NCI-H524 treated with DMSO at 0.1 percent for 48 hours (cell line): Measurements from ENCODE around the gene ENOX2.

ENCODE experiments used
- DNase-seq: peaks from one replicate; lab custom pipeline; 2025; lab: John Stamatoyannopoulos, UW

ENOX2 gene

GRCh38 chrX:130699618-130700017 is 203.4 kb downstream of the ENOX2 start:
- DNase-seq: no peak

GRCh38 chrX:130696542-130696941 is 206.5 kb downstream of the ENOX2 start:
- no peak for DNase-seq

GRCh38 chrX:130695931-130696330 is 207.1 kb downstream of the ENOX2 start:
- no peak for DNase-seq

- no peak for DNase-seq
These were observed 208.0 kb downstream of the ENOX2 start for GRCh38 chrX:130694983-130695382.

GRCh38 chrX:130691576-130691975 is 211.4 kb downstream of the ENOX2 start:
- no peak for DNase-seq

GRCh38 chrX:130688360-130688759 is 214.6 kb downstream of the ENOX2 start:
- no peak for DNase-seq

- DNase-seq: no peak
These were observed 220.0 kb downstream of the ENOX2 start for GRCh38 chrX:130682990-130683389.

GRCh38 chrX:130680164-130681035 is 222.6 kb downstream of the ENOX2 start:
- no peak for DNase-seq

- DNase-seq: no peak
These were observed 226.1 kb downstream of the ENOX2 start for GRCh38 chrX:130676861-130677260.

GRCh38 chrX:130672214-130672613 is 230.8 kb downstream of the ENOX2 start:
- DNase-seq: no peak

- DNase-seq: no peak
These were observed 233.8 kb downstream of the ENOX2 start for GRCh38 chrX:130669233-130669632.

- DNase-seq: no peak
These were observed 237.7 kb downstream of the ENOX2 start for GRCh38 chrX:130665263-130665662.

GRCh38 chrX:130658310-130658709 is 244.7 kb downstream of the ENOX2 start:
- DNase-seq: no peak

- DNase-seq: no peak
These were observed 248.5 kb downstream of the ENOX2 start for GRCh38 chrX:130654409-130654950.

GRCh38 chrX:130652824-130653578 is 250.0 kb downstream of the ENOX2 start:
- no peak for DNase-seq

- DNase-seq: no peak
These were observed 253.3 kb downstream of the ENOX2 start for GRCh38 chrX:130649738-130650137.

- DNase-seq: no peak
These were observed 255.5 kb downstream of the ENOX2 start for GRCh38 chrX:130647468-130647867.

- no peak for DNase-seq
These were observed 256.9 kb downstream of the ENOX2 start for GRCh38 chrX:130645955-130646583.

GRCh38 chrX:130637591-130637990 is 265.4 kb downstream of the ENOX2 start:
- no peak for DNase-seq

GRCh38 chrX:130636277-130636676 is 266.7 kb downstream of the ENOX2 start:
- no peak for DNase-seq

GRCh38 chrX:130631011-130631410 is 272.0 kb downstream of the ENOX2 start:
- DNase-seq: peak; percentile 70

GRCh38 chrX:130628516-130628915 is 274.5 kb downstream of the ENOX2 start:
- DNase-seq: no peak
